GM12892 (cell line): ENCODE results near the gene MAN1A1.

Source experiments
- POLR2A ChIP-seq: IDR thresholded peaks from 2 replicates; pipeline ENCODE4 v1.6.1; 2011; ENCODE audit warnings: low read depth, low read length, control low read depth
- TAF1 ChIP-seq: IDR thresholded peaks from 2 replicates; pipeline ENCODE4 v1.6.1; 2011; ENCODE audit warnings: low read depth, mild to moderate bottlenecking, control low read depth, low read length, borderline replicate concordance

- TF ChIP-seq POLR2A (no peak), TAF1 (no peak)
Observed at GRCh38 chr6:119277052-119277451, 72.5 kb downstream of the MAN1A1 start.
